HFF-Myc (cell line): Measurements from ENCODE around the gene ADAM11.
"Not testable (repeated sequence)": the region's sequence is repeated elsewhere in the genome, so short reads cannot be mapped to it uniquely, and the experiment has no call there.

Experiments used
- DNase-seq: peaks from one replicate; pipeline ENCODE4 v3.0.0-alpha.2; 2011; ENCODE audit warnings: low read depth; ENCODE audit errors: extremely low read depth
- H3K4me3 ChIP-seq: replicated peaks from 2 replicates; pipeline ENCODE4 v1.5.1; 2011; ENCODE audit warnings: low read depth, mild to moderate bottlenecking, control low read depth, low read length
- TF ChIP-seq, protein P1 (sequence below): IDR thresholded peaks from 2 replicates; pipeline ENCODE4 v1.5.1; 2012; ENCODE audit warnings: mild to moderate bottlenecking, low read depth, low read length, control low read depth; ENCODE audit errors: missing control alignments

The ADAM11 gene

GRCh38 chr17:44798356-44798755, 39.6 kb downstream of the ADAM11 start:
- DNase-seq: no peak
- TF ChIP-seq, protein P1, sequence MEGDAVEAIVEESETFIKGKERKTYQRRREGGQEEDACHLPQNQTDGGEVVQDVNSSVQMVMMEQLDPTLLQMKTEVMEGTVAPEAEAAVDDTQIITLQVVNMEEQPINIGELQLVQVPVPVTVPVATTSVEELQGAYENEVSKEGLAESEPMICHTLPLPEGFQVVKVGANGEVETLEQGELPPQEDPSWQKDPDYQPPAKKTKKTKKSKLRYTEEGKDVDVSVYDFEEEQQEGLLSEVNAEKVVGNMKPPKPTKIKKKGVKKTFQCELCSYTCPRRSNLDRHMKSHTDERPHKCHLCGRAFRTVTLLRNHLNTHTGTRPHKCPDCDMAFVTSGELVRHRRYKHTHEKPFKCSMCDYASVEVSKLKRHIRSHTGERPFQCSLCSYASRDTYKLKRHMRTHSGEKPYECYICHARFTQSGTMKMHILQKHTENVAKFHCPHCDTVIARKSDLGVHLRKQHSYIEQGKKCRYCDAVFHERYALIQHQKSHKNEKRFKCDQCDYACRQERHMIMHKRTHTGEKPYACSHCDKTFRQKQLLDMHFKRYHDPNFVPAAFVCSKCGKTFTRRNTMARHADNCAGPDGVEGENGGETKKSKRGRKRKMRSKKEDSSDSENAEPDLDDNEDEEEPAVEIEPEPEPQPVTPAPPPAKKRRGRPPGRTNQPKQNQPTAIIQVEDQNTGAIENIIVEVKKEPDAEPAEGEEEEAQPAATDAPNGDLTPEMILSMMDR: no peak
- H3K4me3 ChIP-seq: no peak overlapping the region

- TF ChIP-seq, protein P1: no peak
These were observed 43.1 kb downstream of the ADAM11 start for GRCh38 chr17:44801880-44802279.

GRCh38 chr17:44804302-44805089, 45.7 kb downstream of the ADAM11 start:
- TF ChIP-seq, protein P1: no peak
- DNase-seq: no peak
- no peak overlapping the region for H3K4me3 ChIP-seq

More at GRCh38 chr17:44801880-44802279, 43.1 kb downstream of the ADAM11 start:
- H3K4me3 ChIP-seq: no peak overlapping the region
- DNase-seq: no peak

GRCh38 chr17:44807093-44807816, 48.5 kb downstream of the ADAM11 start:
- TF ChIP-seq, protein P1: no peak
- no peak overlapping the region for H3K4me3 ChIP-seq
- no peak for DNase-seq

- TF ChIP-seq, protein P1: no peak
- peak; percentile 59 for DNase-seq
- H3K4me3 ChIP-seq: no peak overlapping the region
These were observed 49.0 kb downstream of the ADAM11 start for GRCh38 chr17:44807817-44808155.

DNA sequence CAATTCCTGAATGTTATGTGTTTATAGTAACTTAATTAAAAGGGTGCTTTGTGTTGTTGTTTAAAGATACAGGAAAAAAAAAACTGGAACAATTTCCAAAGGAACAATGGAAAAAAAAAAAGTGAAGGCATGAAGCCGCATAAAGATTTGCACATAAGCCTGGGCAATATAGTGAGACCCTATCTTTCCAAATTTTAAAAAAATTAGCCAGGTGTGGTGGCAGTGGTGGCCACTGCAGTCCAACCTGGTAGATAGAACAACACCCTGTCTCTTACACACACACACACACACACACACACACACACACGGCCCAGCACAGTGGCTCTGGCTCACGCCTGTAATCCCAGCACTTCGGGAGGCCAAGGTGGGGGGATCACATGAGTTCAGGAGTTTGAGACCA, 49.4 kb downstream of the ADAM11 start:
- no peak overlapping the region for H3K4me3 ChIP-seq
- TF ChIP-seq, protein P1: no peak
- DNase-seq: no peak

- DNase-seq, H3K4me3 ChIP-seq: not testable (repeated sequence)
These were observed 50.0 kb downstream of the ADAM11 start for GRCh38 chr17:44808656-44809388.
